Testis (tissue), 2 donors: ENCODE results near the gene IQCF6.

ENCODE experiments used
- CTCF ChIP-seq, 3 experiments: fragments of 450-650 bp in 2 of 3; fragments of 200-600 bp in 1 of 3; sonication (generic) in 1 of 3; IDR thresholded peaks; one replicate each; pipeline ENCODE4 v1.5.1; 2016 to 2019; ENCODE audit warnings: antibody characterized with exemption in 3 of 3, mild to moderate bottlenecking in 2 of 3, moderate library complexity in 1 of 3
- POLR2A ChIP-seq: fragments of 450-650 bp; IDR thresholded peaks from one replicate; pipeline ENCODE4 v1.6.1; 2017; ENCODE audit warnings: antibody characterized with exemption, mild to moderate bottlenecking, moderate library complexity

DNA sequence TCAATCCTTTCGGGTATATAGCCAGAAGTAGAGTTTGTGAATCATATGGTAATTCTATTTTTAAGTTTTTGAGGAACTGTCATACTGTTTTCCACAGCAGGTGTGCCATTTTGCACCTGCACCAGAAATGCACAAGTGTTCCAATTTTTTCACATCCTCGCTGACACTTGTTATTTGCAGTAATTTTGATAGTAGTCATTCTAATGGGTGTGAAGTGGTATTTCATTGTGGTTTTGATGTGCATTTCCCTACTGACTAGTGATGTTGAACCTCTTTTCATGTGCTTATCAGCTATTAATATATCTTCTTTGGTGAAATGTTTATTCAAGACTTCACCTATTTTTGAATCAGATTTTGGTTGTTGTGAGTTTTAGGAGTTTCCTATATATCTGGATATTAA, 43.1 kb downstream of the IQCF6 start:
- no peak for TF ChIP-seq CTCF (IDR thresholded peaks at IDR 0.05)
- no peak for TF ChIP-seq POLR2A
